Caki2 (cell line): Measurements from ENCODE around the gene GAGE2A. TPM values are rescaled to one million over a fixed set of nuclear protein-coding genes. Genes with fewer than 3 reads are reported as not detected.

Experiments used
- total RNA-seq: library from RNA; depleted of rRNA; stranded (reverse); fragments of >200 nt; shearing (Covaris generic); gene quantifications from 2 replicates; pipeline ENCODE4 v1.2.3, GENCODE V29; 2014; ENCODE audit warnings: low replicate concordance; rRNA removed

GAGE2A gene
- total RNA-seq, 1 experiment from 2014 or later: not detected

Other genes with a start within 250 kb of the GAGE2A start
- gene GAGE12C, start 57.3 kb upstream of the GAGE2A start, total RNA-seq: not detected in 2 replicates
- not detected in 2 replicates for gene GAGE12D, start 47.8 kb upstream of the GAGE2A start, total RNA-seq
- not detected in 2 replicates for gene GAGE12E, start 38.2 kb upstream of the GAGE2A start, total RNA-seq
- gene GAGE12F, start 28.7 kb upstream of the GAGE2A start, total RNA-seq: not detected in 2 replicates
- gene GAGE12G, start 19.1 kb upstream of the GAGE2A start, total RNA-seq: not detected in 2 replicates
- gene GAGE12H, start 9.5 kb upstream of the GAGE2A start, total RNA-seq: not detected in 2 replicates
- gene GAGE1, start 9.5 kb downstream of the GAGE2A start, total RNA-seq: not detected in 2 replicates
- not detected in 2 replicates for gene PAGE1, start 106.5 kb downstream of the GAGE2A start, total RNA-seq
- not detected in 2 replicates for gene PAGE4, start 239.8 kb downstream of the GAGE2A start, total RNA-seq